WTC11 (cell line): Measurements from ENCODE around the gene PRKN. TPM values are rescaled to one million over a fixed set of nuclear protein-coding genes. Genes with fewer than 3 reads are reported as not detected.

Source experiments
- ATAC-seq: fragments of 200-7000 bp; cut with Tn5 transposase; 2 replicates; pipeline ENCODE4 v1.10.0; 2021; ENCODE audit warnings: mild to moderate bottlenecking, moderate library complexity
- CTCF ChIA-PET: fragments of 300-600 bp; sonication (Branson Sonifier 250); formaldehyde crosslinking; loops from one replicate; lab custom pipeline; 2021; ENCODE audit warnings: antibody characterized with exemption; lab: Charles Lee
- POLR2A ChIA-PET: fragments of 350-600 bp; sonication (Branson Sonifier 250); formaldehyde crosslinking; loops from one replicate; lab custom pipeline; 2021; ENCODE audit warnings: antibody characterized with exemption; lab: Charles Lee
- DNase-seq: peaks from one replicate; pipeline ENCODE4 v3.0.0; 2021; ENCODE audit warnings: low spot score
- H3K27ac Mint-ChIP-seq: 2 replicates; pipeline ENCODE4 v1.8.0; 2021; ENCODE audit warnings: mixed read lengths
- H3K27me3 Mint-ChIP-seq: 2 replicates; pipeline ENCODE4 v1.8.0; 2021; ENCODE audit warnings: low read depth, mild to moderate bottlenecking, moderate library complexity, mixed read lengths
- H3K36me3 Mint-ChIP-seq: 2 replicates; pipeline ENCODE4 v1.8.0; 2021; ENCODE audit warnings: mixed read lengths
- H3K4me1 Mint-ChIP-seq: 2 replicates; pipeline ENCODE4 v1.8.0; 2022; ENCODE audit warnings: mixed read lengths
- H3K4me3 Mint-ChIP-seq: 2 replicates; pipeline ENCODE4 v1.8.0; 2021; ENCODE audit warnings: mild to moderate bottlenecking, moderate library complexity, mixed read lengths
- H3K9me3 Mint-ChIP-seq: 2 replicates; pipeline ENCODE4 v1.8.0; 2021; ENCODE audit warnings: mixed read lengths
- ARID4B ChIP-seq: sonication (generic); formaldehyde crosslinking; IDR thresholded peaks from 2 replicates; pipeline ENCODE4 v1.8.0; 2023; ENCODE audit warnings: missing genetic modification reagents, mild to moderate bottlenecking, borderline replicate concordance
- CREM ChIP-seq: sonication (generic); formaldehyde crosslinking; IDR thresholded peaks from 2 replicates; pipeline ENCODE4 v1.8.1; 2022; ENCODE audit warnings: mild to moderate bottlenecking, missing genetic modification reagents, moderate library complexity
- CTCF ChIP-seq: fragments of 200-600 bp; IDR thresholded peaks from 2 replicates; pipeline ENCODE4 v1.8.0; 2022; ENCODE audit warnings: antibody characterized with exemption
- E2F5 ChIP-seq: sonication (generic); formaldehyde crosslinking; IDR thresholded peaks from 2 replicates; pipeline ENCODE4 v1.8.1; 2022; ENCODE audit warnings: mild to moderate bottlenecking, moderate library complexity, missing genetic modification reagents
- ESRRA ChIP-seq: sonication (generic); formaldehyde crosslinking; IDR thresholded peaks from 2 replicates; pipeline ENCODE4 v1.8.1; 2022; ENCODE audit warnings: mild to moderate bottlenecking, missing genetic modification reagents, borderline replicate concordance
- GRHL2 ChIP-seq: fragments of 250-450 bp; sonication (Bioruptor Pico); IDR thresholded peaks from 2 replicates; pipeline ENCODE4 v1.8.0; 2022; ENCODE audit warnings: mild to moderate bottlenecking, moderate library complexity; ENCODE audit not compliant: insufficient replicate concordance, severe bottlenecking
- GTF2I ChIP-seq: fragments of 250-450 bp; sonication (Bioruptor Pico); conservative IDR thresholded peaks from 2 replicates; pipeline ENCODE4 v1.4.0; 2021; ENCODE audit warnings: mild to moderate bottlenecking
- IRF1 ChIP-seq: sonication (generic); formaldehyde crosslinking; IDR thresholded peaks from 2 replicates; pipeline ENCODE4 v1.8.0; 2023; ENCODE audit warnings: missing genetic modification reagents
- PREB ChIP-seq: sonication (generic); formaldehyde crosslinking; IDR thresholded peaks from 2 replicates; pipeline ENCODE4 v1.8.1; 2022; ENCODE audit warnings: mild to moderate bottlenecking, missing genetic modification reagents, moderate library complexity, borderline replicate concordance
- PRRX2 ChIP-seq: fragments of 250-450 bp; sonication (Bioruptor Pico); IDR thresholded peaks from 2 replicates; pipeline ENCODE4 v1.8.0; 2021; ENCODE audit warnings: mild to moderate bottlenecking
- SOX15 ChIP-seq: fragments of 250-450 bp; sonication (Bioruptor Pico); IDR thresholded peaks from 2 replicates; pipeline ENCODE4 v1.9.0; 2021; ENCODE audit warnings: mild to moderate bottlenecking
- STAT6 ChIP-seq: sonication (generic); formaldehyde crosslinking; conservative IDR thresholded peaks from 2 replicates; pipeline ENCODE4 v1.8.1; 2023; ENCODE audit warnings: mild to moderate bottlenecking, low read depth, missing genetic modification reagents, moderate library complexity
- ZBTB21 ChIP-seq: sonication (generic); formaldehyde crosslinking; IDR thresholded peaks from 2 replicates; pipeline ENCODE4 v1.8.1; 2023; ENCODE audit warnings: mild to moderate bottlenecking, missing genetic modification reagents, borderline replicate concordance
- ZNF263 ChIP-seq: sonication (generic); formaldehyde crosslinking; IDR thresholded peaks from 2 replicates; pipeline ENCODE4 v1.8.1; 2022; ENCODE audit warnings: low read depth, mild to moderate bottlenecking, moderate library complexity, missing genetic modification reagents
- ZNF512 ChIP-seq: sonication (generic); formaldehyde crosslinking; IDR thresholded peaks from 2 replicates; pipeline ENCODE4 v1.8.1; 2022; ENCODE audit warnings: missing genetic modification reagents, borderline replicate concordance
- total RNA-seq: library from RNA; stranded (reverse); gene quantifications from 3 replicates; pipeline ENCODE4 v1.2.3, GENCODE V29; 2021

The PRKN gene
- total RNA-seq, 1 experiment from 2014 or later: 0.59 TPM

- Mint-ChIP-seq H3K27ac (no peak overlapping the region), H3K4me3 (no peak overlapping the region), H3K36me3 (no peaks in the 10 kb centered on the region), H3K9me3 (peaks cover 5% of the 10 kb centered on the region; the same call in 1 of the 2 replicates), H3K4me1 (peaks cover 13% of the 10 kb centered on the region; the same call in 1 of the 2 replicates), H3K27me3 (no peaks in the 10 kb centered on the region)
- POLR2A ChIA-PET: no interaction called here
- DNase-seq: no peak
- no peak for TF ChIP-seq GRHL2 (CRISPR knock-in tag)
- TF ChIP-seq STAT6: no peak
- TF ChIP-seq CREM (CRISPR knock-in tag): no peak
- TF ChIP-seq ZNF263: no peak
- TF ChIP-seq GTF2I (CRISPR knock-in tag): no peak
- TF ChIP-seq ARID4B: no peak
- TF ChIP-seq ZBTB21 (CRISPR knock-in tag): no peak
- TF ChIP-seq PREB (CRISPR knock-in tag): no peak
- TF ChIP-seq PRRX2 (CRISPR knock-in tag): no peak
- no peak for TF ChIP-seq IRF1
- TF ChIP-seq ZNF512 (CRISPR knock-in tag): no peak
- TF ChIP-seq ESRRA: no peak
- no peak for TF ChIP-seq E2F5 (CRISPR knock-in tag)
- no peak for TF ChIP-seq CTCF
- TF ChIP-seq SOX15 (CRISPR knock-in tag): no peak
- ATAC-seq: peak; percentile 28; the same call in 1 of the 2 replicates
- CTCF ChIA-PET: no interaction called here
Measured at GRCh38 chr6:161901740-161902426, 825.7 kb downstream of the PRKN start.
